Vagina (tissue), 2 donors: Measurements from ENCODE around the gene RCAN2. TPM values are rescaled to one million over a fixed set of nuclear protein-coding genes. Genes with fewer than 3 reads are reported as not detected.

Source experiments
- DNase-seq, 2 donors: peaks; one replicate each; pipeline ENCODE4 v3.0.0-alpha.2; 2017; ENCODE audit errors: extremely low spot score in 2 of 2
- H3K27ac ChIP-seq: fragments of 200-600 bp; sonication (generic); one replicate; pipeline ENCODE4 v1.5.1; 2019
- H3K27me3 ChIP-seq: fragments of 200-600 bp; sonication (generic); one replicate; pipeline ENCODE4 v1.5.1; 2019
- H3K36me3 ChIP-seq, 2 donors: fragments of 200-600 bp; sonication (generic); one replicate each; pipeline ENCODE4 v1.5.1; 2017 to 2019
- H3K4me1 ChIP-seq: fragments of 200-600 bp; sonication (generic); one replicate; pipeline ENCODE4 v1.5.1; 2019
- H3K4me3 ChIP-seq, 2 donors: fragments of 200-600 bp; sonication (generic); 1 replicate in 1 of 2; 2 replicates in 1 of 2; pipeline ENCODE4 v1.5.1; 2016 to 2019
- H3K9me3 ChIP-seq: fragments of 200-600 bp; sonication (generic); one replicate; pipeline ENCODE4 v1.5.1; 2019
- CTCF ChIP-seq, 3 experiments: fragments of 450-650 bp in 2 of 3; fragments of 200-600 bp in 1 of 3; sonication (generic) in 1 of 3; IDR thresholded peaks; one replicate each; pipeline ENCODE4 v1.5.1; 2017 to 2019; ENCODE audit warnings: antibody characterized with exemption in 3 of 3, mild to moderate bottlenecking in 2 of 3, moderate library complexity in 2 of 3
- POLR2A ChIP-seq, 2 donors: fragments of 450-650 bp; IDR thresholded peaks; one replicate each; pipeline ENCODE4 v1.6.1; 2017; ENCODE audit warnings: antibody characterized with exemption in 2 of 2, mild to moderate bottlenecking in 2 of 2, moderate library complexity in 2 of 2
- POLR2AphosphoS5 ChIP-seq, 2 donors: sonication (generic); formaldehyde crosslinking; IDR thresholded peaks; one replicate each; pipeline ENCODE4 v1.9.0; 2017; ENCODE audit warnings: antibody characterized with exemption in 2 of 2, mild to moderate bottlenecking in 2 of 2, low read depth in 1 of 2; ENCODE audit not compliant: insufficient read depth in 1 of 2
- intact Hi-C: fragments of 100-400 bp; cut with DNase I; formaldehyde crosslinking; loops from one replicate; pipeline ENCODE4 v1.15.1; 2023
- total RNA-seq: library from RNA; depleted of rRNA; stranded (reverse); fragments of >200 nt; gene quantifications from one replicate; pipeline ENCODE4 v1.2.3, GENCODE V29; 2016

RCAN2 gene
- total RNA-seq, 1 donor from 2014 or later, result 20.9 TPM

- no peaks in the 10 kb centered on the region for H3K27me3 ChIP-seq
Measured at GRCh38 chr6:46265373-46265772, 225.9 kb downstream of the RCAN2 start.

GRCh38 chr6:46263707-46264086 lies 227.6 kb downstream of the RCAN2 start:
- no peak for DNase-seq
- intact Hi-C loops, result no loop called here
- TF ChIP-seq POLR2AphosphoS5 (IDR thresholded peaks at IDR 0.05; ENCODE audit: insufficient read depth in 1 of 2, low read depth in 1 of 2) (peak in 1 of 2 donors; percentile 23), POLR2A (IDR thresholded peaks at IDR 0.05) (no peak)
- Histone ChIP-seq H3K27me3 (no peaks in the 10 kb centered on the region), H3K9me3 (no peaks in the 10 kb centered on the region), H3K4me3 (no peak overlapping the region), H3K27ac (no peak overlapping the region), H3K36me3 (no peaks in the 10 kb centered on the region), H3K4me1 (peaks cover 14% of the 10 kb centered on the region)

More at GRCh38 chr6:46265373-46265772, 225.9 kb downstream of the RCAN2 start:
- Histone ChIP-seq H3K4me3 (no peak overlapping the region), H3K27ac (no peak overlapping the region), H3K4me1 (peaks cover 14% of the 10 kb centered on the region), H3K36me3 (no peaks in the 10 kb centered on the region), H3K9me3 (no peaks in the 10 kb centered on the region)
- intact Hi-C loops, result no loop called here
- no peak for DNase-seq
- TF ChIP-seq POLR2A (IDR thresholded peaks at IDR 0.05) (no peak), POLR2AphosphoS5 (IDR thresholded peaks at IDR 0.05; ENCODE audit: insufficient read depth in 1 of 2, low read depth in 1 of 2) (no peak)

- H3K4me3 ChIP-seq, result no peak overlapping the region
- no peak for DNase-seq
- no peaks in the 10 kb centered on the region for H3K9me3 ChIP-seq
- H3K27ac ChIP-seq, result no peak overlapping the region
- TF ChIP-seq POLR2AphosphoS5 (IDR thresholded peaks at IDR 0.05; ENCODE audit: insufficient read depth in 1 of 2, low read depth in 1 of 2) (no peak), CTCF (IDR thresholded peaks at IDR 0.05) (no peak), POLR2A (IDR thresholded peaks at IDR 0.05) (no peak)
- H3K36me3 ChIP-seq, result no peaks in the 10 kb centered on the region
- no peaks in the 10 kb centered on the region for H3K27me3 ChIP-seq
- peaks cover 14% of the 10 kb centered on the region for H3K4me1 ChIP-seq
- intact Hi-C loops, result no loop called here
Measured at GRCh38 chr6:46262928-46263706, 228.1 kb downstream of the RCAN2 start.

- Histone ChIP-seq H3K9me3 (no peaks in the 10 kb centered on the region), H3K4me1 (no peaks in the 10 kb centered on the region), H3K27ac (no peak overlapping the region), H3K27me3 (no peaks in the 10 kb centered on the region), H3K36me3 (no peaks in the 10 kb centered on the region), H3K4me3 (no peak overlapping the region)
- no peak for DNase-seq
- intact Hi-C loops, result no loop called here
- no peak for TF ChIP-seq POLR2AphosphoS5 (IDR thresholded peaks at IDR 0.05; ENCODE audit: insufficient read depth in 1 of 2, low read depth in 1 of 2)
- TF ChIP-seq POLR2A (IDR thresholded peaks at IDR 0.05), result no peak
- TF ChIP-seq CTCF (IDR thresholded peaks at IDR 0.05), result no peak
Measured at GRCh38 chr6:46258249-46258648, 233.0 kb downstream of the RCAN2 start.

GRCh38 chr6:46255528-46255927 lies 235.7 kb downstream of the RCAN2 start:
- Histone ChIP-seq H3K9me3 (no peaks in the 10 kb centered on the region), H3K27ac (no peak overlapping the region), H3K27me3 (no peaks in the 10 kb centered on the region), H3K4me3 (no peak overlapping the region), H3K4me1 (no peaks in the 10 kb centered on the region), H3K36me3 (no peaks in the 10 kb centered on the region)
- intact Hi-C loops, result no loop called here
- no peak for DNase-seq
- TF ChIP-seq POLR2A (IDR thresholded peaks at IDR 0.05) (no peak), CTCF (IDR thresholded peaks at IDR 0.05) (no peak), POLR2AphosphoS5 (IDR thresholded peaks at IDR 0.05; ENCODE audit: insufficient read depth in 1 of 2, low read depth in 1 of 2) (no peak)

- Histone ChIP-seq H3K27ac (no peak overlapping the region), H3K4me3 (no peak overlapping the region), H3K36me3 (no peaks in the 10 kb centered on the region), H3K27me3 (no peaks in the 10 kb centered on the region), H3K4me1 (no peaks in the 10 kb centered on the region), H3K9me3 (no peaks in the 10 kb centered on the region)
- no peak for TF ChIP-seq POLR2AphosphoS5 (IDR thresholded peaks at IDR 0.05; ENCODE audit: insufficient read depth in 1 of 2, low read depth in 1 of 2)
- TF ChIP-seq CTCF (IDR thresholded peaks at IDR 0.05), result no peak
- no peak for TF ChIP-seq POLR2A (IDR thresholded peaks at IDR 0.05)
- no peak for DNase-seq
- intact Hi-C loops, result no loop called here
Measured at GRCh38 chr6:46254946-46255345, 236.3 kb downstream of the RCAN2 start.
